Left lung (tissue), 10 donors: ENCODE results near the gene PGAM1. TPM values are rescaled to one million over a fixed set of nuclear protein-coding genes. Genes with fewer than 3 reads are reported as not detected.
A peak's percentile ranks its signal among the peaks of the same experiment; 100 is the strongest.
"Not testable (repeated sequence)": the region's sequence is repeated elsewhere in the genome, so short reads cannot be mapped to it uniquely, and the experiment has no call there.

Experiments used
- ATAC-seq: fragments of 200-7000 bp; cut with Tn5 transposase; one replicate; pipeline ENCODE4 v1.9.1; 2020; ENCODE audit warnings: moderate library complexity
- DNase-seq, 4 donors: peaks; one replicate each; pipeline ENCODE4 v3.0.0-alpha.2; 2013 to 2020
- H3K27ac ChIP-seq, 2 donors: fragments of 200-600 bp; sonication (generic) in 1 of 2; one replicate each; pipeline versions ENCODE4 v1.5.0 to v1.8.0; 2020 to 2021
- H3K27me3 ChIP-seq, 2 donors: fragments of 200-600 bp; sonication (generic) in 1 of 2; one replicate each; pipeline versions ENCODE4 v1.5.0 to v1.8.0; 2020 to 2021
- H3K36me3 ChIP-seq, 2 donors: fragments of 200-600 bp; sonication (generic) in 1 of 2; one replicate each; pipeline versions ENCODE4 v1.5.0 to v1.8.0; 2020 to 2021
- H3K4me1 ChIP-seq, 2 donors: fragments of 200-600 bp; one replicate each; pipeline ENCODE4 v1.8.0; 2021
- H3K4me3 ChIP-seq, 2 donors: fragments of 200-600 bp; sonication (generic) in 1 of 2; one replicate each; pipeline versions ENCODE4 v1.5.0 to v1.8.0; 2020 to 2021; ENCODE audit warnings: mild to moderate bottlenecking in 1 of 2
- H3K9me3 ChIP-seq, 2 donors: fragments of 200-600 bp; sonication (generic) in 1 of 2; one replicate each; pipeline versions ENCODE4 v1.5.0 to v1.8.0; 2020 to 2021
- intact Hi-C, 2 donors: fragments of 100-400 bp; cut with DNase I; formaldehyde crosslinking; loops; one replicate each; pipeline versions ENCODE4 v1.11.2 to v1.14.2; 2022
- polyA plus RNA-seq, 6 donors: library from polyadenylated mRNA; unstranded; fragments of 120-200 nt; gene quantifications; one replicate each; pipeline ENCODE4 v1.2.1, GENCODE V29; 2013; ENCODE audit not compliant: insufficient read length in 6 of 6
- total RNA-seq, 2 donors: library from RNA; stranded (reverse); fragmentation: NEBNext Ultra II Directional; extraction: Animal tissue kit (Norgen Biotek cat#: 25700); gene quantifications; one replicate each; pipeline ENCODE4 v1.2.1, GENCODE V29; 2021
- TF ChIP-seq, protein P1 (sequence below), 2 donors: fragments of 200-600 bp; sonication (generic) in 1 of 2; IDR thresholded peaks; one replicate each; pipeline versions ENCODE4 v1.5.0 to v1.8.0; 2021; ENCODE audit warnings: antibody characterized with exemption in 2 of 2
- donor health status: DM: no; HTN: yes; CAD: no.
- donor health status: DM: no; HTN: no; CAD: no.

The PGAM1 gene
- total and polyA plus RNA-seq, 8 donors, result 155 to 236 (median 169) TPM

DNA sequence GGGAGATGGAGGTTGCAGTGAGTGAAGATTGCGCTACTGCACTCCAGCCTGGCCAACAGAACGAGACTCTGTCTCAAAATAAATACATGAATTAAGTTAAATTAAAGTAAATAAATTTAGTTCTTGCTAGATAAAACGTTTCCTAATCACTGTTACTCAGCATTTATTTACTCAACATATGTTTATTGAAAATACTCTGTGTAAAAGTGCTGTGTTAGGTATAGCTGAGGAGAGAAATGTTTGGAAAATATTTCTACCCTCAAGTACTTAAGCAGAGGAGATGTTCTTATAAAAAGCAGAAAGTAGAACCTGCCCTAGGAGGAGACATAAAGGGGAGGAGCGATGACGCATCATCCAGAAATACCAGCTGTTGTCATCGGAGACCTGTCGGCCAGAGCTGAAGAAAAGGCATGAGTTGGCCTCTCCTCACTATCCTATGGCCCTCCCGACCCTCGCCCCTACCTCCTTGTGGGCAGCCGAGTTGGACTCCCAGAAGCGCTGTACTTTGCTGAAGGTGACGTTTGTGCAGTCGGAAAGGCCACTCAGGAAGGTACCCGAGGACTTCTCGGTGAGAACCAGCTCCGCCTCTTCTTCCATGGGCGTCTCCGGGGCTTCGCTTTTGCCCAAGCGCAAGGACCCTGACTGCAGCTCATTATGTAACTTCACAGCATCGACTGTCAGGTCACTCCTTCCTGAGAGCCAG is 26.0 kb upstream of the PGAM1 start:
- Histone ChIP-seq H3K4me1 (peaks cover 3 to 32% of the 10 kb centered on the region in 2 donors), H3K36me3 (peaks cover 0 to 38% of the 10 kb centered on the region in 2 donors), H3K4me3 (peak overlapping the region; percentile 72 to 86), H3K27ac (peak overlapping the region in 1 of 2 donors; percentile 91), H3K9me3 (no peaks in the 10 kb centered on the region), H3K27me3 (no peaks in the 10 kb centered on the region)
- intact Hi-C loops, result no loop called here
- ATAC-seq (peak; percentile 59), DNase-seq (peak in 2 of 4 donors; percentile 7 to 33)
- TF ChIP-seq, protein P1, sequence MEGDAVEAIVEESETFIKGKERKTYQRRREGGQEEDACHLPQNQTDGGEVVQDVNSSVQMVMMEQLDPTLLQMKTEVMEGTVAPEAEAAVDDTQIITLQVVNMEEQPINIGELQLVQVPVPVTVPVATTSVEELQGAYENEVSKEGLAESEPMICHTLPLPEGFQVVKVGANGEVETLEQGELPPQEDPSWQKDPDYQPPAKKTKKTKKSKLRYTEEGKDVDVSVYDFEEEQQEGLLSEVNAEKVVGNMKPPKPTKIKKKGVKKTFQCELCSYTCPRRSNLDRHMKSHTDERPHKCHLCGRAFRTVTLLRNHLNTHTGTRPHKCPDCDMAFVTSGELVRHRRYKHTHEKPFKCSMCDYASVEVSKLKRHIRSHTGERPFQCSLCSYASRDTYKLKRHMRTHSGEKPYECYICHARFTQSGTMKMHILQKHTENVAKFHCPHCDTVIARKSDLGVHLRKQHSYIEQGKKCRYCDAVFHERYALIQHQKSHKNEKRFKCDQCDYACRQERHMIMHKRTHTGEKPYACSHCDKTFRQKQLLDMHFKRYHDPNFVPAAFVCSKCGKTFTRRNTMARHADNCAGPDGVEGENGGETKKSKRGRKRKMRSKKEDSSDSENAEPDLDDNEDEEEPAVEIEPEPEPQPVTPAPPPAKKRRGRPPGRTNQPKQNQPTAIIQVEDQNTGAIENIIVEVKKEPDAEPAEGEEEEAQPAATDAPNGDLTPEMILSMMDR (IDR thresholded peaks at IDR 0.05), result no peak

DNA sequence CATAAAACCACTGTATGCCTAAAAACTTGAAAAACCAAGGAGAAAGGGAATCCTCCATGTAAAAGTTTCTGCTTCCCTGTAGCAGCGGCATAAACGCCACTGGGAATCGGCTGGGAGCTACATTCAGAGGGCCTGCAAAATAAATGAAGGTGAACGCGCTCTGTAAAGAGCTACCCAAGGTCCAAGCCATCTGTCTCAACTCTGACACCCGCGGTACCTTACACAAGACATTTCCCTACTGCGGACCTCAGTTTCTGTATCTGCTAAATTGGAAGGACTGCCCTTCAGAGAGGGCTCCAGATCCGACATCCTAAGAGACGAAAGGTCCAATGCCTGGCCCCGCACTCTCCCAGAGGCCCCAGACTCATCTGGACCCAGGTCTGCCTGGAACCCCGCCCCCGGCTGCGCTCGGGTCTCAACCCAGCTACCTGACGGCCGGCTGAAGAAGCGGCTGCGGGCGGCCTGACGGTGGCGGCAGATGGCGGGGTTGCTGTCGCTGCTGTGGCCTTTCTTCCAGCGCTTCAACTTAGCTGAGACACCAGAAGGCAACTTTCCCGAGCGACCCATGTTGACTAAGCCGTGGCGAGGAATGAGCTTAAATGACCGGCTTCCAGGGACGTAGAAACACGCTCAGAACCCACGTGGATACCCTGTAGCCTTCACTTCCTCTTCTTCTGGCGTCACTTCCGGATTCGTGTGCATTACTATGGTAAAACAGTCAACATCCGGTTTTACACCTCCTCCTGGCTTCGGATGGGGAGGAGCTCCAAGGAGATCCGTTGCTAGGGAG is 25.1 kb upstream of the PGAM1 start, which contains the start of gene RRP12:
Gene RRP12 (minus strand): TSS at position 676 of the 790 bp plus-strand sequence. CDS start 109 bp downstream, at position 567.
- H3K36me3 ChIP-seq, result peaks cover 0 to 29% of the 10 kb centered on the region in 2 donors
- peak within 1 kb of the TSS; percentile 72 to 86 for H3K4me3 ChIP-seq
- H3K27ac ChIP-seq, result peak within 1 kb of the TSS; percentile 78 to 91
- DNase-seq (peak; percentile 85 to 98 (median 93)), ATAC-seq (peak; percentile 96)
- TF ChIP-seq, protein P1 (IDR thresholded peaks at IDR 0.05), result no peak
- H3K27me3 ChIP-seq, result no peaks in the 10 kb centered on the region
- peaks cover 3 to 39% of the 10 kb centered on the region in 2 donors for H3K4me1 ChIP-seq
- intact Hi-C loops, result no loop called here
- no peaks in the 10 kb centered on the region for H3K9me3 ChIP-seq

DNA sequence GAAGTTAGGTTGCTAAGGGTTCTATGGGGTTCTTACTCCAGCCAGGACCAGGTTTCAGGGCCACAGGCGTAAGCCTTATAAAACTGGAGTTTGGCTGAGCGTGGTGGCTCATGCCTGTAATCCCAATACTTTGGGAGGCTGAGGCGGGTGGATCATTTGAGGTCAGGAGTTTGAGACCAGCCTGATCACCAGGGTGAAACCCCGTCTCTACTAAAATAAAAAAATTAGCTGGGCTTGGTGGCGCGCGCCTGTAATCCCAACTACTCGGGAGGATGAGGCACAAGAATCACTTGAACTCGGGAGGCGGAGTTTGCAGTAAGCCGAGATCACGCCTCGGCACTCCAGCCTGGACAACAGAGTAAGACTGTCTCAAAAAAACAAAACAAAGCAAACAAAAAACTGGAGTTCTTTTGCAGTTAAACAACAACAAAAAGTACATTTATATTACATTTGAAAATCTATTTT is 24.5 kb upstream of the PGAM1 start:
- no peak for DNase-seq
- Histone ChIP-seq H3K27ac (peak overlapping the region; percentile 78 to 91), H3K4me1 (peaks cover 3 to 45% of the 10 kb centered on the region in 2 donors), H3K36me3 (peaks cover 0 to 23% of the 10 kb centered on the region in 2 donors), H3K9me3 (no peaks in the 10 kb centered on the region), H3K27me3 (no peaks in the 10 kb centered on the region), H3K4me3 (peak overlapping the region; percentile 72 to 86)
- no peak for ATAC-seq
- TF ChIP-seq, protein P1 (IDR thresholded peaks at IDR 0.05), result no peak
- intact Hi-C loops, result no loop called here

DNA sequence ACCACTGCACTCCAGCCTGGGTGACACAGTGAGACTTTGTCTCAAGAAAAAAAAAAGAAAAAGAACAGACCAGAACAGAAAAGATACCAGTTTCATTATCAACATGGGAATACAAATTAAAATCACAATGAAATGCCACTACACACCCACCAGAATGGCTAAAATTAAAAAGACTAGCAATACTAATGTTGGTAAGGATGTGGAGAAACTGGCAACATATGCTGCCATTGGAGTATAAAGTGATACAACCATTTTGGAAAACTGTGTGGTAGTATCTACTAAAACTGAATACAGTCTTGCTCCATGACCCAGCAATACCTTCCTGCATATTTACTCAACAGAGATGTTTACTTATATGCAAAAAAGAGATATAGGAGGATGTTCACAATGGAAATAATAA is 21.9 kb upstream of the PGAM1 start:
- intact Hi-C loops, result no loop called here
- DNase-seq (no peak), ATAC-seq (no peak)
- TF ChIP-seq, protein P1 (IDR thresholded peaks at IDR 0.05), result no peak
- H3K27ac ChIP-seq, result no peak overlapping the region
- no peak overlapping the region for H3K4me3 ChIP-seq
- H3K4me1 ChIP-seq, result peaks cover 3 to 66% of the 10 kb centered on the region in 2 donors
- peaks cover 0 to 2% of the 10 kb centered on the region in 2 donors for H3K36me3 ChIP-seq
- H3K9me3 ChIP-seq, result no peaks in the 10 kb centered on the region
- H3K27me3 ChIP-seq, result no peaks in the 10 kb centered on the region

DNA sequence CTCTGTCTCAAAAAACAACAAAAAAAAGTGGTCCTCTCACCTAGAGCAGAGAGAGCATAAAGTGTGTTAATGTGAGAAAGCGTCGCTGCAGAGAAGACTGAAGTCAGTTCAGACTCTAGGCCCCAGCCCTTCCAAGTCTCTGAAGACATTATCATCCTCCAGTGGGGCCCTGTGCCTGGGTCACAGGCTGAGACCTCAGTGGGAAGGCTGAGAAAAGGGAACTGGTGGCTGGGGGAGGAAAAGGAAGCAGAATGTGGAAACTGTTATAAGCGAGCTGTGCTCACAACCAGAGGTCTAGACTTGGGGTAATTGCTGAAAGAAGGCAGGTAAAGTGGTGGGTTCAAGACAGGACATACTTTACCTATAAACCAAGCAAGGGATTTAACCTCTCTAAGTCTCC is 19.9 kb upstream of the PGAM1 start:
- no peaks in the 10 kb centered on the region for H3K36me3 ChIP-seq
- TF ChIP-seq, protein P1 (IDR thresholded peaks at IDR 0.05), result no peak
- no peaks in the 10 kb centered on the region for H3K27me3 ChIP-seq
- intact Hi-C loops, result no loop called here
- peak overlapping the region; percentile 13 to 94 for H3K27ac ChIP-seq
- ATAC-seq, result peak; percentile 4
- no peak for DNase-seq
- no peaks in the 10 kb centered on the region for H3K9me3 ChIP-seq
- H3K4me3 ChIP-seq, result no peak overlapping the region
- peaks cover 0 to 60% of the 10 kb centered on the region in 2 donors for H3K4me1 ChIP-seq

DNA sequence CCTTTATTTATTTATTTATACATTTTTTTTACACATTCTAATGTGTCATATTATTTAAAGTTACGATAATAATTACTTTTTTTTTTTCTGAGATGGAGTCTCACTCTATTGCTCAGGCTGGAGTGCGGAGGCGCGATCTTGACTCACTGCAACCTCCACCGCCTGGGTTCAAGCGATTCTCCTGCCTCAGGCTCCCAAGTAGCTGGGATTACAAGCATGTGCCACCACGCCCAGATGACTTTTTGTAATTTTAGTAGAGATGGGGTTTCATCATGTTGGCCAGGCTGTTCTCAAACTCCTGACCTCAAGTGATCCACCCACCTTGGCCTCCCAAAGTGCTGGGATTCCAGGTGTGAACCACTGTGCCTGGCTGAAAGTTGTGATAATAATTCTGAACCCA is 19.5 kb upstream of the PGAM1 start:
- intact Hi-C loops, ATAC-seq, H3K9me3 ChIP-seq, H3K27me3 ChIP-seq, H3K36me3 ChIP-seq, DNase-seq, H3K4me3 ChIP-seq: not testable (repeated sequence)
- Histone ChIP-seq H3K4me1 (peaks cover 0 to 59% of the 10 kb centered on the region in 2 donors), H3K27ac (peak overlapping the region; percentile 13 to 94)
